Hepatocyte (in vitro differentiated cells): Measurements from ENCODE around the gene TMOD1.

Experiments used
- CTCF ChIP-seq: fragments of 200-600 bp; sonication (generic); IDR thresholded peaks from 2 replicates; pipeline ENCODE4 v1.5.1; 2016; ENCODE audit warnings: antibody characterized with exemption, mild to moderate bottlenecking; ENCODE audit not compliant: poor library complexity
- EZH2 ChIP-seq: fragments of 200-600 bp; sonication (generic); IDR thresholded peaks from 2 replicates; pipeline ENCODE4 v1.6.1; 2016; ENCODE audit warnings: antibody characterized with exemption, mild to moderate bottlenecking, borderline replicate concordance

- TF ChIP-seq EZH2 (no peak), CTCF (no peak)
Measured at GRCh38 chr9:97503862-97504210, 2.4 kb downstream of the TMOD1 start.
